GM19328 (cell line): Measurements from ENCODE around the gene GLB1L2.
"Not testable (repeated sequence)": the region's sequence is repeated elsewhere in the genome, so short reads cannot be mapped to it uniquely, and the experiment has no call there.

Experiments
- ATAC-seq: cut with Tn5 transposase; IDR thresholded peaks from one replicate; pipeline ENCODE4 v1.9.1; 2021; ENCODE audit warnings: mild to moderate bottlenecking, moderate library complexity; ENCODE audit not compliant: unreplicated experiment

Gene GLB1L2

GRCh38 chr11:134322553-134322952, 9.2 kb upstream of the GLB1L2 start:
- ATAC-seq = no peak

GRCh38 chr11:134328433-134328832, 3.4 kb upstream of the GLB1L2 start:
- ATAC-seq = no peak

GRCh38 chr11:134330611-134331353, 1.0 kb upstream of the GLB1L2 start:
- no peak for ATAC-seq

- ATAC-seq = no peak
Measured at GRCh38 chr11:134332189-134332631, 422 bp downstream of the GLB1L2 start.

- no peak for ATAC-seq
Measured at GRCh38 chr11:134332782-134333181, 994 bp downstream of the GLB1L2 start.

GRCh38 chr11:134333312-134333711, 1.5 kb downstream of the GLB1L2 start:
- no peak for ATAC-seq

GRCh38 chr11:134333946-134334345, 2.2 kb downstream of the GLB1L2 start:
- no peak for ATAC-seq

- ATAC-seq = no peak
Measured at GRCh38 chr11:134334796-134335571, 3.2 kb downstream of the GLB1L2 start.

GRCh38 chr11:134337051-134337450, 5.3 kb downstream of the GLB1L2 start:
- no peak for ATAC-seq

- no peak for ATAC-seq
Measured at GRCh38 chr11:134338068-134338467, 6.3 kb downstream of the GLB1L2 start.

GRCh38 chr11:134338654-134339053, 6.9 kb downstream of the GLB1L2 start:
- ATAC-seq = no peak

- no peak for ATAC-seq
Measured at GRCh38 chr11:134339756-134340155, 8.0 kb downstream of the GLB1L2 start.

GRCh38 chr11:134340354-134340964, 8.7 kb downstream of the GLB1L2 start:
- no peak for ATAC-seq

- ATAC-seq = no peak
Measured at GRCh38 chr11:134341805-134342571, 10.2 kb downstream of the GLB1L2 start.

- no peak for ATAC-seq
Measured at GRCh38 chr11:134342572-134343340, 11.0 kb downstream of the GLB1L2 start.

- no peak for ATAC-seq
Measured at GRCh38 chr11:134343646-134344045, 11.9 kb downstream of the GLB1L2 start.

- not testable (repeated sequence) for ATAC-seq
Measured at GRCh38 chr11:134344497-134345236, 12.9 kb downstream of the GLB1L2 start.

GRCh38 chr11:134345237-134345550, 13.4 kb downstream of the GLB1L2 start:
- no peak for ATAC-seq

GRCh38 chr11:134346101-134346975, 14.6 kb downstream of the GLB1L2 start:
- ATAC-seq = no peak
